Panc1 (cell line): ENCODE measurements around the gene SH3TC1. TPM values are rescaled to one million over a fixed set of nuclear protein-coding genes. Genes with fewer than 3 reads are reported as not detected.

ENCODE experiments used
- ATAC-seq: fragments of 200-7000 bp; cut with Tn5 transposase; 2 replicates; pipeline ENCODE4 v1.9.1; 2020; ENCODE audit warnings: mild to moderate bottlenecking, moderate library complexity
- BruUV-seq: library from RNA; stranded (reverse); fragments of 400-500 nt; replicated peaks from 2 replicates; lab custom pipeline; 2021; lab: Mats Ljungman, UMichigan
- CTCF ChIA-PET: fragments of 300-600 bp; sonication (Branson Sonifier 250); formaldehyde crosslinking; loops from one replicate; lab custom pipeline; 2022; ENCODE audit warnings: antibody characterized with exemption; lab: Charles Lee
- POLR2A ChIA-PET: fragments of 300-600 bp; sonication (Branson Sonifier 250); formaldehyde crosslinking; loops from one replicate; lab custom pipeline; 2022; ENCODE audit warnings: antibody characterized with exemption; lab: Charles Lee
- DNase-seq: peaks from one replicate; pipeline ENCODE4 v3.0.0-alpha.2; 2010; ENCODE audit warnings: low read depth, low spot score
- H3K27ac ChIP-seq: 2 replicates; pipeline ENCODE4 v1.5.1; 2011; ENCODE audit warnings: mild to moderate bottlenecking, low read length, inconsistent platforms
- H3K27me3 ChIP-seq: fragments of 200-500 bp; sonication (Bioruptor generic); 2 replicates; pipeline ENCODE4 v1.6.0; 2014; ENCODE audit warnings: low read length, inconsistent platforms; ENCODE audit not compliant: control insufficient read depth, insufficient read depth
- H3K36me3 ChIP-seq: fragments of 200-500 bp; sonication (Bioruptor generic); 2 replicates; pipeline ENCODE4 v1.5.1; 2014; ENCODE audit warnings: inconsistent platforms, mild to moderate bottlenecking, low read length, moderate library complexity; ENCODE audit not compliant: control insufficient read depth, insufficient read depth
- H3K4me1 ChIP-seq: 2 replicates; pipeline ENCODE4 v1.5.1; 2011; ENCODE audit warnings: inconsistent platforms, mild to moderate bottlenecking, low read length, moderate library complexity; ENCODE audit not compliant: control insufficient read depth, insufficient read depth
- H3K4me3 ChIP-seq, 2 experiments: 2 replicates each; pipeline ENCODE4 v1.5.1; 2011 to 2012; ENCODE audit warnings: low read depth in 2 of 2, low read length in 2 of 2, mild to moderate bottlenecking in 2 of 2, inconsistent platforms in 1 of 2, moderate library complexity in 1 of 2
- H3K9me3 ChIP-seq: fragments of 200-500 bp; sonication (Bioruptor generic); 2 replicates; pipeline ENCODE4 v1.5.1; 2014; ENCODE audit warnings: low read depth, mild to moderate bottlenecking, inconsistent platforms, low read length, moderate library complexity; ENCODE audit not compliant: control insufficient read depth, insufficient read depth
- CTCF ChIP-seq: fragments of 450-650 bp; IDR thresholded peaks from 2 replicates; pipeline ENCODE4 v1.5.1; 2017; ENCODE audit warnings: mild to moderate bottlenecking
- POLR2AphosphoS5 ChIP-seq: IDR thresholded peaks from 2 replicates; pipeline ENCODE4 v1.6.1; 2012; ENCODE audit warnings: mild to moderate bottlenecking, low read depth, low read length, moderate library complexity
- REST ChIP-seq, 2 experiments: IDR thresholded peaks; 2 replicates each; pipeline ENCODE4 v1.6.1; 2011 to 2012; ENCODE audit warnings: low read depth in 2 of 2, control low read depth in 1 of 2, low read length in 1 of 2, mild to moderate bottlenecking in 1 of 2, moderate library complexity in 1 of 2; ENCODE audit not compliant: insufficient read depth in 1 of 2
- SIN3A ChIP-seq: IDR thresholded peaks from 2 replicates; pipeline ENCODE4 v1.6.1; 2012; ENCODE audit warnings: low read depth, mild to moderate bottlenecking, low read length, moderate library complexity, borderline replicate concordance; ENCODE audit not compliant: insufficient read depth
- TCF7L2 ChIP-seq: IDR thresholded peaks from 2 replicates; pipeline ENCODE4 v1.6.1; 2011; ENCODE audit warnings: mild to moderate bottlenecking, low read depth, low read length, inconsistent platforms
- in situ Hi-C: cut with HindIII; loops from 2 replicates; pipeline ENCODE4 v1.10.0; 2016; ENCODE audit warnings: low sequenced_read_pairs, low pct_unique_long_range_greater_than_20kb
- intact Hi-C: fragments of 100-400 bp; cut with micrococcal nuclease; formaldehyde crosslinking; loops from one replicate; pipeline ENCODE4 v1.10.0; 2022; ENCODE audit not compliant: unreplicated experiment
- total RNA-seq: library from RNA; stranded (reverse); gene quantifications from one replicate; pipeline ENCODE4 v1.2.1, GENCODE V29; 2021; ENCODE audit not compliant: unreplicated experiment

SH3TC1 gene
- total RNA-seq, 1 experiment from 2014 or later, result 4.5 TPM

GRCh38 chr4:8240211-8241041 lies 41.3 kb downstream of the SH3TC1 start:
- Histone ChIP-seq H3K4me1 (no peaks in the 10 kb centered on the region; the same call in 1 of the 2 replicates), H3K9me3 (no peaks in the 10 kb centered on the region), H3K4me3 (no peak overlapping the region), H3K36me3 (no peaks in the 10 kb centered on the region), H3K27ac (no peak overlapping the region), H3K27me3 (no peaks in the 10 kb centered on the region)
- intact Hi-C loops, result no loop called here
- in situ Hi-C loops, result no loop called here
- ATAC-seq (no peak), DNase-seq (no peak)
- POLR2A ChIA-PET, result no interaction called here
- no TSS peak for BruUV-seq
- CTCF ChIA-PET, result interaction anchor here (1.0 kb wide), 1 partner anchor 64 kb away, joined by 5 read pairs; no protein-coding TSS in a partner anchor
- TF ChIP-seq POLR2AphosphoS5 (no peak), REST (IDR thresholded peaks at IDR 0.05; ENCODE audit: insufficient read depth in 1 of 2, low read depth in 2 of 2, low read length in 1 of 2) (no peak), TCF7L2 (no peak), CTCF (no peak), SIN3A (no peak)

GRCh38 chr4:8241211-8241779 lies 42.2 kb downstream of the SH3TC1 start:
- DNase-seq, result no peak
- Histone ChIP-seq H3K27me3 (no peaks in the 10 kb centered on the region), H3K27ac (no peak overlapping the region), H3K9me3 (no peaks in the 10 kb centered on the region), H3K36me3 (no peaks in the 10 kb centered on the region), H3K4me1 (no peaks in the 10 kb centered on the region; the same call in 1 of the 2 replicates), H3K4me3 (no peak overlapping the region)
- no peak for ATAC-seq
- ChIA-PET POLR2A (no interaction called here), CTCF (interaction anchor here (1.0 to 1.6 kb wide), 2 partner anchors 25 to 65 kb away, joined by 5 to 7 read pairs; no protein-coding TSS in a partner anchor)
- BruUV-seq, result no TSS peak
- in situ Hi-C loops, result no loop called here
- intact Hi-C loops, result no loop called here
- TF ChIP-seq REST (IDR thresholded peaks at IDR 0.05; ENCODE audit: insufficient read depth in 1 of 2, low read depth in 2 of 2, low read length in 1 of 2) (no peak), TCF7L2 (no peak), SIN3A (no peak), POLR2AphosphoS5 (no peak), CTCF (no peak)
